ENCODE measurements around the gene NEK10. TPM values are rescaled to one million over a fixed set of nuclear protein-coding genes. Genes with fewer than 3 reads are reported as not detected.

NEK10 gene
- total RNA-seq, 2 experiments from 2014 or later: 0.28 to 1.3 TPM

DNA sequence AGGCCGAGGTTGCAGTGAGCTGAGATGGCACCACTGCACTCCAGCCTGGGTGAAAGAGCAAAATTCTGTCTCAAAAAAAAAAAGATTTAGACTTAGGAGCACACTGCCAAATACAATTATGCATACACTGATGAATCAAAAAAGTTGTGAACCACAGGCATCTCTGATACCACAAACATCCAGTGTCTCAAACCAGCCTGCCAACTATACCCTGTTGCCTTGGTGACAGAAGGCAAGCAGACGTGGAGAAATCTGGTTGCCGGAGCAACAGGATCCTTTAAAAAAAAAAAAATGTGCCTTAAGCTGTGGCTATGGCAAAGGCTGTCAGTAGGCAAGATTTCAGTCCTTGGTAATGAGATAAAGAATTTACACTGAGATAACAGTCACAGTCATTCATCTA lies 202.3 kb downstream of the NEK10 start:
- Histone ChIP-seq H4K20me1 (ENCODE audit: insufficient read depth, low read length) (no peaks in the 10 kb centered on the region), H3K4me1 (ENCODE audit: insufficient read depth, low read length, poor library complexity, severe bottlenecking) (no peaks in the 10 kb centered on the region), H3K4me2 (ENCODE audit: low read length) (no peak overlapping the region), H2AFZ (ENCODE audit: low read length) (no peak overlapping the region), H3K4me3 (ENCODE audit: low read depth, low read length, poor library complexity, severe bottlenecking) (no peak overlapping the region), H3K9me2 (ENCODE audit: insufficient read depth, low read length) (no peaks in the 10 kb centered on the region), H3K36me3 (ENCODE audit: insufficient read depth, low read length) (no peaks in the 10 kb centered on the region), H3K79me2 (ENCODE audit: insufficient read depth, low read depth, low read length) (no peaks in the 10 kb centered on the region), H3K27ac (ENCODE audit: low read depth, low read length, poor library complexity, severe bottlenecking) (no peak overlapping the region), H3K9me3 (ENCODE audit: low read length) (no peaks in the 10 kb centered on the region)
- ChIA-PET CTCF (ENCODE audit: unreplicated experiment) (no interaction called here), POLR2A (no interaction called here)
- no peak for DNase-seq (ENCODE audit: low spot score)
- intact Hi-C loops (cut with micrococcal nuclease; ENCODE audit: unreplicated experiment): no loop called here
- no TSS peak for BruUV-seq (replicated peaks)
- TF ChIP-seq, protein P1, sequence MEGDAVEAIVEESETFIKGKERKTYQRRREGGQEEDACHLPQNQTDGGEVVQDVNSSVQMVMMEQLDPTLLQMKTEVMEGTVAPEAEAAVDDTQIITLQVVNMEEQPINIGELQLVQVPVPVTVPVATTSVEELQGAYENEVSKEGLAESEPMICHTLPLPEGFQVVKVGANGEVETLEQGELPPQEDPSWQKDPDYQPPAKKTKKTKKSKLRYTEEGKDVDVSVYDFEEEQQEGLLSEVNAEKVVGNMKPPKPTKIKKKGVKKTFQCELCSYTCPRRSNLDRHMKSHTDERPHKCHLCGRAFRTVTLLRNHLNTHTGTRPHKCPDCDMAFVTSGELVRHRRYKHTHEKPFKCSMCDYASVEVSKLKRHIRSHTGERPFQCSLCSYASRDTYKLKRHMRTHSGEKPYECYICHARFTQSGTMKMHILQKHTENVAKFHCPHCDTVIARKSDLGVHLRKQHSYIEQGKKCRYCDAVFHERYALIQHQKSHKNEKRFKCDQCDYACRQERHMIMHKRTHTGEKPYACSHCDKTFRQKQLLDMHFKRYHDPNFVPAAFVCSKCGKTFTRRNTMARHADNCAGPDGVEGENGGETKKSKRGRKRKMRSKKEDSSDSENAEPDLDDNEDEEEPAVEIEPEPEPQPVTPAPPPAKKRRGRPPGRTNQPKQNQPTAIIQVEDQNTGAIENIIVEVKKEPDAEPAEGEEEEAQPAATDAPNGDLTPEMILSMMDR (conservative IDR thresholded peaks at IDR 0.05; ENCODE audit: low read length): no peak
- no peak for TF ChIP-seq EZH2phosphoT487 (IDR thresholded peaks at IDR 0.05; ENCODE audit: borderline replicate concordance, low read depth, low read length)

GRCh38 chr3:27165321-27165721 lies 203.9 kb downstream of the NEK10 start:
- CTCF ChIA-PET (ENCODE audit: unreplicated experiment): no interaction called here
- Histone ChIP-seq H3K27ac (ENCODE audit: low read depth, low read length, poor library complexity, severe bottlenecking) (no peak overlapping the region), H3K79me2 (ENCODE audit: insufficient read depth, low read depth, low read length) (no peaks in the 10 kb centered on the region), H3K9me2 (ENCODE audit: insufficient read depth, low read length) (no peaks in the 10 kb centered on the region), H4K20me1 (ENCODE audit: insufficient read depth, low read length) (no peaks in the 10 kb centered on the region), H3K4me3 (ENCODE audit: low read depth, low read length, poor library complexity, severe bottlenecking) (no peak overlapping the region), H3K4me2 (ENCODE audit: low read length) (no peak overlapping the region), H3K36me3 (ENCODE audit: insufficient read depth, low read length) (no peaks in the 10 kb centered on the region), H2AFZ (ENCODE audit: low read length) (no peak overlapping the region), H3K9me3 (ENCODE audit: low read length) (no peaks in the 10 kb centered on the region), H3K4me1 (ENCODE audit: insufficient read depth, low read length, poor library complexity, severe bottlenecking) (no peaks in the 10 kb centered on the region)
- POLR2A ChIA-PET: interaction anchor here (1.0 kb wide), 1 partner anchor 19 kb away, joined by 3 read pairs; no protein-coding TSS in a partner anchor
- BruUV-seq (replicated peaks): no TSS peak
- TF ChIP-seq EZH2phosphoT487 (IDR thresholded peaks at IDR 0.05; ENCODE audit: borderline replicate concordance, low read depth, low read length): no peak
- TF ChIP-seq, protein P1 (conservative IDR thresholded peaks at IDR 0.05; ENCODE audit: low read length): no peak
- no peak for DNase-seq (ENCODE audit: low spot score)
- intact Hi-C loops (cut with micrococcal nuclease; ENCODE audit: unreplicated experiment): no loop called here

DNA sequence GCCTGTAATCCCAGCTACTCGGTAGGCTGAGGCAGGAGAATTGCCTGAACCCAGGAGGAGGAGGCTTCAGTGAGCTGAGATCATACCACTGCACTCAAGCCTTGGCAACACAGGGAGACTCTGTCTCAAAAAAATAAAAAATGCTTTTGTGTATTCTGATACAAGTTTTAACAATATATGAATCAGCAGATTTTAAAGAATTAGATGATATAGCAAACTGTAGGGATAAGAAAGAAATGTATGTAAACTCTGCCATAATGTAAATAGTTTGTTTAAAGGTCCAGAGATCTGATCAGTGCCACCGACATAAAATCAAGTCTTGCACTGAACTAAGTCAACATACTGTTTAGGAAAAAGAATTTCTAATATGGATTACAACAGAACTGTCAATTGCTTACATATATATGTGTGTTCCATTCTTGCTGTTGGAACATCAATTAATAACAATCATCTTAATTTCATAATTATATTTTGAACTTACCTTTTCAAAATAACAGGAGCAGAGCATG lies 208.3 kb downstream of the NEK10 start:
- Histone ChIP-seq H3K4me3 (ENCODE audit: low read depth, low read length, poor library complexity, severe bottlenecking) (no peak overlapping the region), H3K27ac (ENCODE audit: low read depth, low read length, poor library complexity, severe bottlenecking) (no peak overlapping the region), H3K9me3 (ENCODE audit: low read length) (no peaks in the 10 kb centered on the region), H3K36me3 (ENCODE audit: insufficient read depth, low read length) (no peaks in the 10 kb centered on the region), H2AFZ (ENCODE audit: low read length) (no peak overlapping the region), H3K79me2 (ENCODE audit: insufficient read depth, low read depth, low read length) (no peaks in the 10 kb centered on the region), H3K4me2 (ENCODE audit: low read length) (no peak overlapping the region), H3K9me2 (ENCODE audit: insufficient read depth, low read length) (no peaks in the 10 kb centered on the region), H4K20me1 (ENCODE audit: insufficient read depth, low read length) (no peaks in the 10 kb centered on the region), H3K4me1 (ENCODE audit: insufficient read depth, low read length, poor library complexity, severe bottlenecking) (no peaks in the 10 kb centered on the region)
- no peak for DNase-seq (ENCODE audit: low spot score)
- no TSS peak for BruUV-seq (replicated peaks)
- CTCF ChIA-PET (ENCODE audit: unreplicated experiment): no interaction called here
- POLR2A ChIA-PET: no interaction called here
- intact Hi-C loops (cut with micrococcal nuclease; ENCODE audit: unreplicated experiment): no loop called here
- TF ChIP-seq, protein P1 (conservative IDR thresholded peaks at IDR 0.05; ENCODE audit: low read length): no peak
- TF ChIP-seq EZH2phosphoT487 (IDR thresholded peaks at IDR 0.05; ENCODE audit: borderline replicate concordance, low read depth, low read length): no peak

Measured in OCI-LY7 (cell line).